ENCODE results near the gene DOCK9. TPM values are rescaled to one million over a fixed set of nuclear protein-coding genes. Genes with fewer than 3 reads are reported as not detected.

DOCK9 gene
- total and polyA plus RNA-seq, 2 donors (not counting 1 experiment from before 2014, with no cell fraction given), result 18.5 to 28.0 TPM

DNA sequence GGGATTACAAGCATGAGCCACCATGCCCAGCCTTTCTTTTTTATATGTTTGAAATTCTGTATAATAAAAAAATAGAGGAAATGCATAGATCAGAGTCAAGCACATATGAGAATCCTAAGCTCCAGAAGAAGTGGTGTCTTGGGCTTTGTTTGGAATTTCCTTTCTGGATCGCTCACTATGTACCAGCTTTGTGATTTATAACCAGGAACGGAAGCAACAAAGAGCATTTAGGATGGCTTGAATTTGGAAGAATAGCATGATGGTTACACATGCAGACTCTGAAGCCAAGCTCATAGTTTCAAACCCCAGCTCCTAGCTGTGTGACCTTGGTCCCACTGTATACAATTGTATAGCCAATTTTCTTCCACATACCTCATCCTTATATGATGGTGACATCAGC is 197.4 kb downstream of the DOCK9 start:
- Histone ChIP-seq H3K36me3 (replicated peaks in 1 of 2; ENCODE audit: control extremely low read depth in 1 of 2, control insufficient read depth in 1 of 2, extremely low read depth in 1 of 2, insufficient read depth in 2 of 2, low read length in 1 of 2) (no peaks in the 10 kb centered on the region), H3K9ac (ENCODE audit: low read length) (no peak overlapping the region), H3K9me3 (ENCODE audit: control extremely low read depth in 1 of 3, control insufficient read depth in 2 of 3, insufficient read depth in 1 of 3, low read length in 2 of 3) (peaks cover 0 to 8% (median 0%) of the 10 kb centered on the region in 3 donors), H3K4me3 (ENCODE audit: control extremely low read depth in 1 of 5, extremely low read depth in 1 of 5, insufficient read depth in 1 of 5, low read depth in 2 of 5, low read length in 4 of 5) (no peak overlapping the region), H3K79me2 (ENCODE audit: control insufficient read depth, insufficient read depth, low read length) (no peaks in the 10 kb centered on the region), H3K4me2 (replicated peaks; ENCODE audit: low read depth, low read length, poor library complexity, severe bottlenecking) (no peak overlapping the region), H3K4me1 (ENCODE audit: control insufficient read depth in 2 of 2, insufficient read depth in 2 of 2, low read length in 2 of 2) (no peaks in the 10 kb centered on the region), H3K27me3 (replicated peaks in 1 of 4; ENCODE audit: control extremely low read depth in 1 of 4, control insufficient read depth in 3 of 4, insufficient read depth in 4 of 4, low read length in 3 of 4) (peaks cover 0 to 6% (median 0%) of the 10 kb centered on the region in 4 experiments), H3K27ac (ENCODE audit: low read length in 2 of 2) (no peak overlapping the region), H4K20me1 (ENCODE audit: control insufficient read depth, insufficient read depth, low read length, poor library complexity, severe bottlenecking) (no peaks in the 10 kb centered on the region), H2AFZ (ENCODE audit: insufficient read depth, low read depth, low read length, poor library complexity, severe bottlenecking) (no peak overlapping the region)
- Mint-ChIP-seq H3K4me1 (no peaks in the 10 kb centered on the region), H3K27me3 (peaks cover 19% of the 10 kb centered on the region), H3K9me3 (ENCODE audit: insufficient read depth) (no peaks in the 10 kb centered on the region), H3K27ac (no peak overlapping the region), H3K4me3 (no peak overlapping the region)
- intact Hi-C loops (cut with micrococcal nuclease), result no loop called here
- TF ChIP-seq EZH2 (IDR thresholded peaks at IDR 0.05; ENCODE audit: borderline replicate concordance, insufficient read depth, low read depth, low read length, poor library complexity, severe bottlenecking), result no peak
- no peak for TF ChIP-seq CTCF (IDR thresholded peaks at IDR 0.05)
- ChIA-PET CTCF (no interaction called here), POLR2A (no interaction called here)
- 57% methylated on average over 1 of the region's 2 CpGs for WGBS (ENCODE audit: insufficient coverage)
- ATAC-seq (ENCODE audit: low read depth) (no peak), DNase-seq (no peak)

DNA sequence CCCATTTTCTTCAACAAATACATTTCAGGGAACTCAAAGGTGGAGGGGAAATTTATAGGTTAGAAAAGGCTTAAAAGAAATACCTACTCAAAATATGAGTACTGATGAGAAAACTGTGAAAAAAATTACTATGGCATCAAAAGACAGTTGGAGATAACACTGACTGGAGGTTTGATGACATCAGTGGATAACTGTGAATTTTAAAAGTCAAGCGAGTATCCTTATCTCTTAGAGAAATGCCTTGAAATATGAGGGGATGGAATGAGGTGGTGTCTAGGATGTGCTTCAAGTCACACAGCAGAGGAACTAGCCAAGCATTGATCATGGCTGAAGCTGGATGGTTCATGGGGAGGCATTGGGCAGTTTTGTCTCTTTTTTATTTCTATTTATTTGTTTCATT is 198.2 kb downstream of the DOCK9 start:
- ATAC-seq (ENCODE audit: low read depth) (no peak), DNase-seq (no peak)
- Mint-ChIP-seq H3K4me3 (no peak overlapping the region), H3K27ac (no peak overlapping the region), H3K27me3 (peaks cover 19% of the 10 kb centered on the region), H3K9me3 (ENCODE audit: insufficient read depth) (no peaks in the 10 kb centered on the region), H3K4me1 (no peaks in the 10 kb centered on the region)
- Histone ChIP-seq H3K4me3 (ENCODE audit: control extremely low read depth in 1 of 5, extremely low read depth in 1 of 5, insufficient read depth in 1 of 5, low read depth in 2 of 5, low read length in 4 of 5) (no peak overlapping the region), H3K4me1 (ENCODE audit: control insufficient read depth in 2 of 2, insufficient read depth in 2 of 2, low read length in 2 of 2) (no peaks in the 10 kb centered on the region), H4K20me1 (ENCODE audit: control insufficient read depth, insufficient read depth, low read length, poor library complexity, severe bottlenecking) (no peaks in the 10 kb centered on the region), H3K79me2 (ENCODE audit: control insufficient read depth, insufficient read depth, low read length) (no peaks in the 10 kb centered on the region), H3K36me3 (replicated peaks in 1 of 2; ENCODE audit: control extremely low read depth in 1 of 2, control insufficient read depth in 1 of 2, extremely low read depth in 1 of 2, insufficient read depth in 2 of 2, low read length in 1 of 2) (no peaks in the 10 kb centered on the region), H3K9ac (ENCODE audit: low read length) (no peak overlapping the region), H2AFZ (ENCODE audit: insufficient read depth, low read depth, low read length, poor library complexity, severe bottlenecking) (no peak overlapping the region), H3K9me3 (ENCODE audit: control extremely low read depth in 1 of 3, control insufficient read depth in 2 of 3, insufficient read depth in 1 of 3, low read length in 2 of 3) (peaks cover 0 to 7% (median 0%) of the 10 kb centered on the region in 3 donors), H3K27me3 (replicated peaks in 1 of 4; ENCODE audit: control extremely low read depth in 1 of 4, control insufficient read depth in 3 of 4, insufficient read depth in 4 of 4, low read length in 3 of 4) (peaks cover 0 to 6% (median 0%) of the 10 kb centered on the region in 4 experiments), H3K27ac (ENCODE audit: low read length in 2 of 2) (no peak overlapping the region), H3K4me2 (replicated peaks; ENCODE audit: low read depth, low read length, poor library complexity, severe bottlenecking) (no peak overlapping the region)
- 100% methylated on average over 1 of the region's 1 CpG for WGBS (ENCODE audit: insufficient coverage)
- intact Hi-C loops (cut with micrococcal nuclease), result no loop called here
- ChIA-PET CTCF (no interaction called here), POLR2A (no interaction called here)
- no peak for TF ChIP-seq CTCF (IDR thresholded peaks at IDR 0.05)
- TF ChIP-seq EZH2 (IDR thresholded peaks at IDR 0.05; ENCODE audit: borderline replicate concordance, insufficient read depth, low read depth, low read length, poor library complexity, severe bottlenecking), result no peak
